ENCODE results near the gene KTI12.

GRCh38 chr1:52003877-52004276, 29.7 kb downstream of the KTI12 start:
- TF ChIP-seq CTCF (IDR thresholded peaks at IDR 0.05), result no peak
- no peak for TF ChIP-seq EP300 (IDR thresholded peaks at IDR 0.05)
- TF ChIP-seq POLR2A (IDR thresholded peaks at IDR 0.05), result no peak
